HG03159 (cell line): ENCODE data around the gene ERI3.

ENCODE experiments used
- ATAC-seq: cut with Tn5 transposase; IDR thresholded peaks from one replicate; pipeline ENCODE4 v1.9.1; 2021; ENCODE audit warnings: mild to moderate bottlenecking, moderate library complexity; ENCODE audit not compliant: unreplicated experiment

ERI3 gene

GRCh38 chr1:44263568-44264450, 91.2 kb downstream of the ERI3 start:
- no peak for ATAC-seq

- no peak for ATAC-seq
These were observed 92.1 kb downstream of the ERI3 start for GRCh38 chr1:44262816-44263567.

GRCh38 chr1:44262414-44262813, 92.6 kb downstream of the ERI3 start:
- ATAC-seq: no peak

- no peak for ATAC-seq
These were observed 93.1 kb downstream of the ERI3 start for GRCh38 chr1:44261962-44262361.

GRCh38 chr1:44261171-44261817, 93.8 kb downstream of the ERI3 start:
- no peak for ATAC-seq

- ATAC-seq: no peak
These were observed 94.3 kb downstream of the ERI3 start for GRCh38 chr1:44260792-44261170.

GRCh38 chr1:44259090-44259489, 96.0 kb downstream of the ERI3 start:
- no peak for ATAC-seq

GRCh38 chr1:44256762-44257554, 98.1 kb downstream of the ERI3 start:
- ATAC-seq: no peak

GRCh38 chr1:44254392-44254910, 100.6 kb downstream of the ERI3 start:
- ATAC-seq: no peak

- no peak for ATAC-seq
These were observed 102.9 kb downstream of the ERI3 start for GRCh38 chr1:44251989-44252671.

- no peak for ATAC-seq
These were observed 103.6 kb downstream of the ERI3 start for GRCh38 chr1:44251486-44251885.

GRCh38 chr1:44250068-44250781, 104.8 kb downstream of the ERI3 start:
- no peak for ATAC-seq

- ATAC-seq: no peak
These were observed 105.5 kb downstream of the ERI3 start for GRCh38 chr1:44249543-44249942.

- no peak for ATAC-seq
These were observed 108.3 kb downstream of the ERI3 start for GRCh38 chr1:44246806-44247205.

GRCh38 chr1:44244986-44245385, 110.1 kb downstream of the ERI3 start:
- ATAC-seq: no peak

GRCh38 chr1:44243782-44244495, 111.1 kb downstream of the ERI3 start:
- ATAC-seq: no peak

GRCh38 chr1:44242746-44243145, 112.3 kb downstream of the ERI3 start:
- no peak for ATAC-seq

- ATAC-seq: no peak
These were observed 114.0 kb downstream of the ERI3 start for GRCh38 chr1:44240802-44241671.
